ENCODE measurements around the gene TRABD.

DNA sequence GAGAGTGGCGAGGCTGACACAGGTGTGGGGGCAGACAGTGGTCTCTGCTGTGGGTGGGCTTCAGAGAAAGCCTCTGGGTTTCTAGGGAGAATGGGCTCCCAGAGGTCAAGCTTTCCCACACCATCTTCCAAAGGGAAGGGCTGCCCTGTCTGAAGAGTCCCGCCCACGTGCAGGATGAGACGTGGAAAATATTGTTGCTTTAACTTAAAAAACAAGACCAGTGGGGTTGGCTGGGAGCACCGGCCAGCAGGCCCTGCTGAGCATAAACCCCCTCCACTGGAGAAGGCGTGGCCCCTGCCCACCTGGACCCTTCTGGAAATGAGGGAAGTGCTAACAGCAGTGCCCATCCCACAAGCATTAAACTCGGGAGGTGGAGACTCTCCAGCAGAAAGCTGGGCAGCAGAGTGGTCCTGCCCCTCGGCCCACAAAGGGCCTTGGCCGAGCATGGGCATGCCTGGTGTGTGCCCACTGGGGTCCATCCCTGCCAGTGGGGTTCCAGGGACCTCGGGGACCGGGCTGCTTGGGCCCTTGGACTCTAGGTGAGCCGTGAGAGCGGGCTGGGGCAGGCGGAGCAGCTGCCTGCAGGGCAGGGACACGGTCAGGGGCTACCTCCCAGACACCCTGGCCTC is 30.5 kb downstream of the TRABD start:
- no peak for TF ChIP-seq POLR2AphosphoS5 (IDR thresholded peaks at IDR 0.05)
- TF ChIP-seq, protein P1, sequence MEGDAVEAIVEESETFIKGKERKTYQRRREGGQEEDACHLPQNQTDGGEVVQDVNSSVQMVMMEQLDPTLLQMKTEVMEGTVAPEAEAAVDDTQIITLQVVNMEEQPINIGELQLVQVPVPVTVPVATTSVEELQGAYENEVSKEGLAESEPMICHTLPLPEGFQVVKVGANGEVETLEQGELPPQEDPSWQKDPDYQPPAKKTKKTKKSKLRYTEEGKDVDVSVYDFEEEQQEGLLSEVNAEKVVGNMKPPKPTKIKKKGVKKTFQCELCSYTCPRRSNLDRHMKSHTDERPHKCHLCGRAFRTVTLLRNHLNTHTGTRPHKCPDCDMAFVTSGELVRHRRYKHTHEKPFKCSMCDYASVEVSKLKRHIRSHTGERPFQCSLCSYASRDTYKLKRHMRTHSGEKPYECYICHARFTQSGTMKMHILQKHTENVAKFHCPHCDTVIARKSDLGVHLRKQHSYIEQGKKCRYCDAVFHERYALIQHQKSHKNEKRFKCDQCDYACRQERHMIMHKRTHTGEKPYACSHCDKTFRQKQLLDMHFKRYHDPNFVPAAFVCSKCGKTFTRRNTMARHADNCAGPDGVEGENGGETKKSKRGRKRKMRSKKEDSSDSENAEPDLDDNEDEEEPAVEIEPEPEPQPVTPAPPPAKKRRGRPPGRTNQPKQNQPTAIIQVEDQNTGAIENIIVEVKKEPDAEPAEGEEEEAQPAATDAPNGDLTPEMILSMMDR (IDR thresholded peaks at IDR 0.05; ENCODE audit: poor library complexity, severe bottlenecking): no peak
- TF ChIP-seq EP300 (conservative IDR thresholded peaks at IDR 0.05; ENCODE audit: poor library complexity, severe bottlenecking): no peak
- no peak for TF ChIP-seq RAD21 (conservative IDR thresholded peaks at IDR 0.05)
- no peak for TF ChIP-seq EZH2 (IDR thresholded peaks at IDR 0.05; ENCODE audit: borderline replicate concordance, insufficient read depth, low read length, poor library complexity, severe bottlenecking)
- TF ChIP-seq, protein P2, sequence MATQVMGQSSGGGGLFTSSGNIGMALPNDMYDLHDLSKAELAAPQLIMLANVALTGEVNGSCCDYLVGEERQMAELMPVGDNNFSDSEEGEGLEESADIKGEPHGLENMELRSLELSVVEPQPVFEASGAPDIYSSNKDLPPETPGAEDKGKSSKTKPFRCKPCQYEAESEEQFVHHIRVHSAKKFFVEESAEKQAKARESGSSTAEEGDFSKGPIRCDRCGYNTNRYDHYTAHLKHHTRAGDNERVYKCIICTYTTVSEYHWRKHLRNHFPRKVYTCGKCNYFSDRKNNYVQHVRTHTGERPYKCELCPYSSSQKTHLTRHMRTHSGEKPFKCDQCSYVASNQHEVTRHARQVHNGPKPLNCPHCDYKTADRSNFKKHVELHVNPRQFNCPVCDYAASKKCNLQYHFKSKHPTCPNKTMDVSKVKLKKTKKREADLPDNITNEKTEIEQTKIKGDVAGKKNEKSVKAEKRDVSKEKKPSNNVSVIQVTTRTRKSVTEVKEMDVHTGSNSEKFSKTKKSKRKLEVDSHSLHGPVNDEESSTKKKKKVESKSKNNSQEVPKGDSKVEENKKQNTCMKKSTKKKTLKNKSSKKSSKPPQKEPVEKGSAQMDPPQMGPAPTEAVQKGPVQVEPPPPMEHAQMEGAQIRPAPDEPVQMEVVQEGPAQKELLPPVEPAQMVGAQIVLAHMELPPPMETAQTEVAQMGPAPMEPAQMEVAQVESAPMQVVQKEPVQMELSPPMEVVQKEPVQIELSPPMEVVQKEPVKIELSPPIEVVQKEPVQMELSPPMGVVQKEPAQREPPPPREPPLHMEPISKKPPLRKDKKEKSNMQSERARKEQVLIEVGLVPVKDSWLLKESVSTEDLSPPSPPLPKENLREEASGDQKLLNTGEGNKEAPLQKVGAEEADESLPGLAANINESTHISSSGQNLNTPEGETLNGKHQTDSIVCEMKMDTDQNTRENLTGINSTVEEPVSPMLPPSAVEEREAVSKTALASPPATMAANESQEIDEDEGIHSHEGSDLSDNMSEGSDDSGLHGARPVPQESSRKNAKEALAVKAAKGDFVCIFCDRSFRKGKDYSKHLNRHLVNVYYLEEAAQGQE (IDR thresholded peaks at IDR 0.05; ENCODE audit: borderline replicate concordance): no peak
- TF ChIP-seq TAF1 (IDR thresholded peaks at IDR 0.05; ENCODE audit: low read depth): no peak
- TF ChIP-seq SMC3 (conservative IDR thresholded peaks at IDR 0.05; ENCODE audit: poor library complexity): no peak
- TF ChIP-seq MXI1 (conservative IDR thresholded peaks at IDR 0.05; ENCODE audit: poor library complexity, severe bottlenecking): no peak

Data from neural cell (in vitro differentiated cells).